ENCODE results near the gene CD164. TPM values are rescaled to one million over a fixed set of nuclear protein-coding genes. Genes with fewer than 3 reads are reported as not detected.

Gene CD164
- total and polyA plus RNA-seq, 2 of the 13 experiments (the other 11 are each of a cell fraction or from before 2014, with no cell fraction given): 222 to 293 TPM

- Histone ChIP-seq H3K27me3 (ENCODE audit: control insufficient read depth in 1 of 2, insufficient read depth in 2 of 2, low read length in 2 of 2) (no peaks in the 10 kb centered on the region), H3K36me3 (replicated peaks in 1 of 2; ENCODE audit: control insufficient read depth in 1 of 2, insufficient read depth in 2 of 2, low read length in 2 of 2) (no peaks in the 10 kb centered on the region), H2AFZ (ENCODE audit: low read length) (no peak overlapping the region), H4K20me1 (ENCODE audit: insufficient read depth, low read length) (no peaks in the 10 kb centered on the region), H3K4me2 (ENCODE audit: low read depth, low read length) (no peak overlapping the region), H3K4me3 (replicated peaks in 1 of 3; ENCODE audit: insufficient read depth in 1 of 3, low read depth in 2 of 3, low read length in 3 of 3) (no peak overlapping the region), H3K9ac (ENCODE audit: insufficient read depth, low read depth, low read length) (no peak overlapping the region), H3K27ac (ENCODE audit: extremely low read length, insufficient read depth, low read length) (no peak overlapping the region), H3K9me3 (ENCODE audit: low read length) (no peaks in the 10 kb centered on the region), H3K79me2 (ENCODE audit: insufficient read depth, low read length) (no peaks in the 10 kb centered on the region), H3K4me1 (ENCODE audit: insufficient read depth, low read length) (peaks cover 17% of the 10 kb centered on the region)
- in situ Hi-C loops (cut with HindIII; ENCODE audit: extremely low pct_ligation_motif_present, low pct_unique_long_range_greater_than_20kb) (no loop called here), intact Hi-C loops (cut with micrococcal nuclease; ENCODE audit: unreplicated experiment) (no loop called here)
- DNase-seq (ENCODE audit: low spot score): no peak
- ATAC-seq: no peak
- TF ChIP-seq CHD2 (IDR thresholded peaks at IDR 0.05; ENCODE audit: low read depth, low read length) (no peak), ZNF138 (CRISPR knock-in tag; IDR thresholded peaks at IDR 0.05; ENCODE audit: low read depth) (no peak), REL (CRISPR knock-in tag; conservative IDR thresholded peaks at IDR 0.05) (no peak)
- POLR2A ChIA-PET: no interaction called here
- CTCF ChIA-PET (ENCODE audit: low intra/inter-chr PET ratio, low total read pairs): no interaction called here
- BruUV-seq (replicated peaks): no TSS peak
- WGBS (ENCODE audit: low lambda C conversion rate): 84% methylated on average over 4 of the region's 4 CpGs
- no peak for FAIRE-seq
Measured at GRCh38 chr6:109340811-109341210, 41.5 kb downstream of the CD164 start.

- BruUV-seq (replicated peaks): no TSS peak
- no peak for ATAC-seq
- Histone ChIP-seq H3K27ac (ENCODE audit: extremely low read length, insufficient read depth, low read length) (no peak overlapping the region), H3K27me3 (ENCODE audit: control insufficient read depth in 1 of 2, insufficient read depth in 2 of 2, low read length in 2 of 2) (no peaks in the 10 kb centered on the region), H3K4me3 (replicated peaks in 1 of 3; ENCODE audit: insufficient read depth in 1 of 3, low read depth in 2 of 3, low read length in 3 of 3) (no peak overlapping the region), H3K79me2 (ENCODE audit: insufficient read depth, low read length) (no peaks in the 10 kb centered on the region), H3K9ac (ENCODE audit: insufficient read depth, low read depth, low read length) (no peak overlapping the region), H3K9me3 (ENCODE audit: low read length) (no peaks in the 10 kb centered on the region), H3K36me3 (replicated peaks in 1 of 2; ENCODE audit: control insufficient read depth in 1 of 2, insufficient read depth in 2 of 2, low read length in 2 of 2) (no peaks in the 10 kb centered on the region), H3K4me2 (ENCODE audit: low read depth, low read length) (no peak overlapping the region), H2AFZ (ENCODE audit: low read length) (no peak overlapping the region), H4K20me1 (ENCODE audit: insufficient read depth, low read length) (no peaks in the 10 kb centered on the region), H3K4me1 (ENCODE audit: insufficient read depth, low read length) (peaks cover 10% of the 10 kb centered on the region)
- WGBS (ENCODE audit: low lambda C conversion rate): 76% methylated on average over 2 of the region's 2 CpGs
- DNase-seq (ENCODE audit: low spot score): no peak
- no peak for FAIRE-seq
- ChIA-PET POLR2A (no interaction called here), CTCF (ENCODE audit: low intra/inter-chr PET ratio, low total read pairs) (no interaction called here)
- intact Hi-C loops (cut with micrococcal nuclease; ENCODE audit: unreplicated experiment): no loop called here
- in situ Hi-C loops (cut with HindIII; ENCODE audit: extremely low pct_ligation_motif_present, low pct_unique_long_range_greater_than_20kb): no loop called here
- TF ChIP-seq ZMAT3 (CRISPR knock-in tag; conservative IDR thresholded peaks at IDR 0.05) (no peak), ZNF138 (CRISPR knock-in tag; IDR thresholded peaks at IDR 0.05; ENCODE audit: low read depth) (no peak), BRCA1 (CRISPR knock-in tag; IDR thresholded peaks at IDR 0.05) (no peak), ZNF282 (IDR thresholded peaks at IDR 0.05; ENCODE audit: partially characterized antibody) (no peak), GLMP (CRISPR knock-in tag; IDR thresholded peaks at IDR 0.05; ENCODE audit: borderline replicate concordance) (no peak), TFDP1 (CRISPR knock-in tag; IDR thresholded peaks at IDR 0.05; ENCODE audit: borderline replicate concordance) (no peak), ZNF18 (CRISPR knock-in tag; IDR thresholded peaks at IDR 0.05; ENCODE audit: insufficient replicate concordance) (no peak), DMTF1 (CRISPR knock-in tag; IDR thresholded peaks at IDR 0.05) (no peak), BORCS8-MEF2B (CRISPR knock-in tag; IDR thresholded peaks at IDR 0.05) (no peak)
Measured at GRCh38 chr6:109339906-109340678, 42.2 kb downstream of the CD164 start.

Measured in HepG2 (cell line).